ENCODE data around the gene ZNF684.

- TF ChIP-seq CTCF (IDR thresholded peaks at IDR 0.05) (no peak), POLR2A (IDR thresholded peaks at IDR 0.05) (no peak)
Observed at GRCh38 chr1:40495315-40495903, 36.0 kb upstream of the ZNF684 start.

Data from Peyer's patch (tissue), 4 donors.